SK-N-MC (cell line): Measurements from ENCODE around the gene ZFHX2.
"Not testable (repeated sequence)": the region's sequence is repeated elsewhere in the genome, so short reads cannot be mapped to it uniquely, and the experiment has no call there.

Experiments
- DNase-seq: peaks from one replicate; pipeline ENCODE4 v3.0.0-alpha.2; 2011; ENCODE audit warnings: low read depth, low spot score
- H3K27ac ChIP-seq: fragments of 200-600 bp; sonication (generic); 2 replicates; pipeline ENCODE4 v1.5.1; 2016; ENCODE audit warnings: mixed run types
- H3K36me3 ChIP-seq: fragments of 200-600 bp; sonication (generic); 2 replicates; pipeline ENCODE4 v1.6.1; 2017; ENCODE audit warnings: antibody characterized with exemption, low read length, mixed read lengths; ENCODE audit not compliant: insufficient read depth
- H3K4me3 ChIP-seq: fragments of 200-600 bp; sonication (generic); 2 replicates; pipeline ENCODE4 v1.5.1; 2016
- H3K9ac ChIP-seq: fragments of 200-600 bp; sonication (generic); 2 replicates; pipeline ENCODE4 v1.8.0; 2017; ENCODE audit warnings: mixed run types, mixed read lengths; ENCODE audit not compliant: insufficient read length
- H3K9me3 ChIP-seq: fragments of 200-600 bp; sonication (generic); 2 replicates; pipeline ENCODE4 v1.6.1; 2017; ENCODE audit warnings: low read depth, mild to moderate bottlenecking, antibody characterized with exemption, low read length, moderate library complexity, mixed read lengths
- EZH2 ChIP-seq: fragments of 200-600 bp; sonication (generic); IDR thresholded peaks from one replicate; pipeline ENCODE4 v1.6.1; 2017; ENCODE audit warnings: antibody characterized with exemption
- FOXP2 ChIP-seq: optimal IDR thresholded peaks from 2 replicates; pipeline ENCODE3; 2011; ENCODE audit warnings: mild to moderate bottlenecking, moderate library complexity; ENCODE audit not compliant: insufficient read depth; ENCODE audit errors: extremely low read length, control extremely low read depth
- POLR2AphosphoS5 ChIP-seq: IDR thresholded peaks from 2 replicates; pipeline ENCODE4 v1.6.1; 2012; ENCODE audit warnings: mild to moderate bottlenecking, low read depth, low read length, borderline replicate concordance

The ZFHX2 gene

GRCh38 chr14:23540141-23540469 is 11.5 kb downstream of the ZFHX2 start:
- Histone ChIP-seq H3K9ac (no peak overlapping the region), H3K9me3 (no peaks in the 10 kb centered on the region), H3K36me3 (no peaks in the 10 kb centered on the region), H3K4me3 (no peak overlapping the region), H3K27ac (no peak overlapping the region)
- TF ChIP-seq EZH2 (no peak), FOXP2 (no peak), POLR2AphosphoS5 (no peak)
- no peak for DNase-seq

DNA sequence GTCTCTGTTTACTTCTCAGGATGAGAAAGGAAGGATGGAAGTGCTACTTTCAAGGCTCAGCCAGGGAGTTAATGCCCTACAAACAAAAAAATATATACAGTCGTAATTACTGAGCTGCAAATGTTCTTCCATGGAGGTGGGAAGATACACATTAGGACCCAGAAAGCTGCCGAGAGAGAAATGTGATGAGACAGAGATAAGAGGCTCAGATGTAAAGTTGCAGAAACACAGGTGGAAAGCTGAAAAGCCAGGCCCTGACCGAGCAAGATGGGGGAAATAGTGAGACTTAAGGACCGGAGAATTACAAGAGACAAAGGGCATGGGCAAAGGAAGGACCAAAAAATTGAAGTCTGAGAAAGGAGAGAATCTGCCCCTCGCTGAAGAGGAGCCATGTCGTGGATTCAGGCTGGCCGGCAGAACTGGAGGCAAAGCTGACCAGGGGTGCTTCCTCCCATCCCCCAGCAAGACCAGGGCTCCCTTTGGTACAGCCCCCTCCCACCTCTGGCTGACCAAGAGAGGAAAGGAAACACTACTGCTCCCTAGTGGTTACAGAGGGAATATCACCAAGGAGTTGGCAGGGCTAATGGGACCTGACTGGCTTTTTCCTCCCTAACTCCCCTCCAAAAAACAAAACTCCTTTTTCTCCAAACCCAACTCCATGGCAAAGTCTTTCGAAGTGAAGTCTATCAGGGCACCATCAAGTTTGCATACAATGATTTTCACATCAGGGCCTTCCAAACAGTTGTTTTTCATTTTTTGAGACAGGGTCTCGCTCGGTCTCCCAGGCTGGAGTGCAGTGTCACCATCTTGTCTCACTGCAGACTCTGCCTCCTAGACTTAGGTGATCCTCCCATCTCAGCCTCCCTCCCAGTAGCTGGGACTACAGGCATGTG is 12.1 kb downstream of the ZFHX2 start:
- no peak for DNase-seq

DNA sequence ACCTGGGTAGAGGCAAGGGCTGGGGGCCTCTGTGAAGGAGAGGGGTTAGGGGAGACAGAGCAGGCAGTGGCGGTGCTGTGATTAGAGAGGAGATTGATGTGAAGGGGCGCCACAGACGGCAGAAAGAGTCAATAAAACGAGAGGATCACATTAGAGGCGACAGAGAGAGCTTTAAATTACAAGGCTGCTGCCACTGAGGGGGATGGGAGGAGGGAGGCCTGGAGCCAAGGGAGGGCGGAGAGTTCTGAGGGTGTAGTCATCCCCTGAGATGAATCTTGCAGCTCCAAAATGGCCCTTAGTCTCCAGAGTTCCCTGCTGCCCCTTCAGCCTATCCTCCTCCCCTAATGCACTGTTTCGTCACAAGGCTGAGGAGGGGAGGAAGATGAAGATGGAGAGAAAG is 12.8 kb downstream of the ZFHX2 start:
- DNase-seq, result no peak
- Histone ChIP-seq H3K27ac (no peak overlapping the region), H3K9ac (no peak overlapping the region), H3K4me3 (no peak overlapping the region), H3K36me3 (no peaks in the 10 kb centered on the region), H3K9me3 (no peaks in the 10 kb centered on the region)
- no peak for TF ChIP-seq FOXP2
- no peak for TF ChIP-seq EZH2
- TF ChIP-seq POLR2AphosphoS5, result no peak

More for the DNA sequence above, 12.1 kb downstream of the ZFHX2 start:
- H3K27ac ChIP-seq, result no peak overlapping the region
- no peak overlapping the region for H3K9ac ChIP-seq
- no peaks in the 10 kb centered on the region for H3K9me3 ChIP-seq
- H3K4me3 ChIP-seq, result no peak overlapping the region
- no peaks in the 10 kb centered on the region for H3K36me3 ChIP-seq
- TF ChIP-seq FOXP2 (no peak), POLR2AphosphoS5 (no peak), EZH2 (no peak)

- Histone ChIP-seq H3K9ac (no peak overlapping the region), H3K4me3 (no peak overlapping the region), H3K36me3 (no peaks in the 10 kb centered on the region), H3K27ac (no peak overlapping the region), H3K9me3 (no peaks in the 10 kb centered on the region)
- no peak for DNase-seq
- TF ChIP-seq FOXP2, result no peak
Observed at GRCh38 chr14:23538050-23538718, 13.4 kb downstream of the ZFHX2 start.

GRCh38 chr14:23537351-23538049 is 14.1 kb downstream of the ZFHX2 start:
- no peak overlapping the region for H3K4me3 ChIP-seq
- no peak for DNase-seq
- no peak overlapping the region for H3K27ac ChIP-seq
- TF ChIP-seq FOXP2 (no peak), POLR2AphosphoS5 (no peak), EZH2 (no peak)
- H3K36me3 ChIP-seq, result no peaks in the 10 kb centered on the region
- no peak overlapping the region for H3K9ac ChIP-seq
- H3K9me3 ChIP-seq, result no peaks in the 10 kb centered on the region

GRCh38 chr14:23536906-23537305 is 14.7 kb downstream of the ZFHX2 start:
- DNase-seq, H3K27ac ChIP-seq, H3K36me3 ChIP-seq, H3K4me3 ChIP-seq, H3K9ac ChIP-seq, H3K9me3 ChIP-seq: not testable (repeated sequence)

- H3K36me3 ChIP-seq, result no peaks in the 10 kb centered on the region
- no peak overlapping the region for H3K9ac ChIP-seq
- TF ChIP-seq EZH2 (no peak), FOXP2 (no peak), POLR2AphosphoS5 (no peak)
- H3K9me3 ChIP-seq, result no peaks in the 10 kb centered on the region
- H3K27ac ChIP-seq, result no peak overlapping the region
- no peak overlapping the region for H3K4me3 ChIP-seq
- no peak for DNase-seq
Observed at GRCh38 chr14:23536494-23536893, 15.1 kb downstream of the ZFHX2 start.

DNA sequence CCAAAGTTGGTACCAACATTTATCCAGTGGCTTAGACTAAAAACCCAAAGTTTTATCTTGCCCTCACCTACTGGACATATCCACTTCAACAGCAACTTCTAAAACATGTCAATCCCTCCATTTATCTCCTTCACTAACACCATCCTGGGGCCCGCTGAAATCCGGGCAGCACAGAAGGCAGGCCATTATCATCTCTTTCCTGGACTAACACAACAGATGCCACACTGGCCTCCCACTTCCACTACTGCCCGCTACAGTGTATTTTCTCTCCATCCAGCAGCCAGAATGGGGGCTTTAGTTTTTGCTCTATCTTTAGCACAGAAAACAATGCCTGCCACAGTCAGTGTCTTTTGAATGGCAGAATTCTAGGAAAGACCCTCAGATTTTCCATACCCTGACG is 15.6 kb downstream of the ZFHX2 start:
- DNase-seq, result no peak
- Histone ChIP-seq H3K36me3 (no peaks in the 10 kb centered on the region), H3K27ac (no peak overlapping the region), H3K9me3 (no peaks in the 10 kb centered on the region), H3K9ac (no peak overlapping the region), H3K4me3 (no peak overlapping the region)
- TF ChIP-seq FOXP2 (no peak), EZH2 (no peak), POLR2AphosphoS5 (no peak)
